SK-N-SH (cell line): ENCODE data around the gene GLCCI1.

ENCODE experiments used
- EP300 ChIP-seq, 2 experiments: IDR thresholded peaks; 2 replicates each; pipeline versions ENCODE4 v1.4.0 to v1.6.1; 2012; ENCODE audit warnings: borderline replicate concordance in 1 of 2, low read depth in 1 of 2, low read length in 1 of 2
- FOSL2 ChIP-seq: IDR thresholded peaks from 2 replicates; pipeline ENCODE4 v1.4.0; 2012; ENCODE audit warnings: low read depth, mild to moderate bottlenecking, moderate library complexity, borderline replicate concordance
- FOXM1 ChIP-seq: IDR thresholded peaks from 2 replicates; pipeline ENCODE4 v1.4.0; 2012; ENCODE audit warnings: low read depth, mild to moderate bottlenecking
- JUND ChIP-seq: IDR thresholded peaks from 2 replicates; pipeline ENCODE4 v1.4.0; 2012
- MAX ChIP-seq: IDR thresholded peaks from 2 replicates; pipeline ENCODE4 v1.4.0; 2012; ENCODE audit warnings: low read depth
- POLR2AphosphoS5 ChIP-seq: IDR thresholded peaks from 2 replicates; pipeline ENCODE4 v1.6.1; 2012; ENCODE audit warnings: low read depth, low read length
- RCOR1 ChIP-seq: fragments of 150-350 bp; IDR thresholded peaks from 2 replicates; pipeline ENCODE4 v1.6.1; 2017; ENCODE audit warnings: antibody characterized with exemption, low read length
- RXRA ChIP-seq: IDR thresholded peaks from 2 replicates; pipeline ENCODE4 v1.4.0; 2012; ENCODE audit warnings: low read depth, mild to moderate bottlenecking, borderline replicate concordance
- SIN3A ChIP-seq: IDR thresholded peaks from 2 replicates; pipeline ENCODE4 v1.6.1; 2012; ENCODE audit warnings: low read depth, mild to moderate bottlenecking, low read length, moderate library complexity, borderline replicate concordance
- TAF1 ChIP-seq: IDR thresholded peaks from 2 replicates; pipeline ENCODE4 v1.6.1; 2012; ENCODE audit warnings: low read depth, mild to moderate bottlenecking, low read length, moderate library complexity, borderline replicate concordance
- YY1 ChIP-seq: IDR thresholded peaks from 2 replicates; pipeline ENCODE4 v1.4.0; 2012; ENCODE audit warnings: low read depth, mild to moderate bottlenecking
- TF ChIP-seq, protein P1 (sequence below): fragments of 200-600 bp; sonication (generic); IDR thresholded peaks from 2 replicates; pipeline ENCODE4 v1.6.1; 2017; ENCODE audit warnings: antibody characterized with exemption, mild to moderate bottlenecking, moderate library complexity
- TF ChIP-seq, protein P2 (sequence below): IDR thresholded peaks from 2 replicates; pipeline ENCODE4 v1.4.0; 2012; ENCODE audit warnings: low read depth, borderline replicate concordance

DNA sequence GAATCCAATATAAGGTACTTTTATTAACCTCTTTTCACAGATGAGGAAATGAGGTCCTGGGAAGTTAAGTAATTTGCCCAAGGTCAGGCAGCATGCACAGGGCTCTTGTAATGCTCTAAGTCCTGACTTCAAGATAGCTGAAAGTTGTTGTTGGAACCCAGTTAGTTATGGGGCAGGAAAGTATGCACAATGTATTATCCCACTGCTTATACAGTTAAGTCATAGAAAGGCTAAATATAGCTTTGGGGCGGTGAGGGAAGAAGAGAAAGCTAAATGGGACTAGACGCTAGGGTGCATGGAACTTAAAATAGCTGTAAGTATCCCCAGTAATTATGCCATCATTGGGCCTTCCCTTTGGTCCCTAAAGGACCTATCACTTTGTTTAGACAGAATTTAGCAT is 9.2 kb downstream of the GLCCI1 start:
- TF ChIP-seq EP300 (IDR thresholded peaks at IDR 0.05; ENCODE audit: borderline replicate concordance in 1 of 2, low read depth in 1 of 2, low read length in 1 of 2) (no peak), RXRA (no peak), POLR2AphosphoS5 (no peak), RCOR1 (no peak), YY1 (no peak), JUND (no peak), TAF1 (no peak), MAX (no peak), SIN3A (no peak), FOXM1 (no peak), FOSL2 (no peak)
- TF ChIP-seq, protein P1, sequence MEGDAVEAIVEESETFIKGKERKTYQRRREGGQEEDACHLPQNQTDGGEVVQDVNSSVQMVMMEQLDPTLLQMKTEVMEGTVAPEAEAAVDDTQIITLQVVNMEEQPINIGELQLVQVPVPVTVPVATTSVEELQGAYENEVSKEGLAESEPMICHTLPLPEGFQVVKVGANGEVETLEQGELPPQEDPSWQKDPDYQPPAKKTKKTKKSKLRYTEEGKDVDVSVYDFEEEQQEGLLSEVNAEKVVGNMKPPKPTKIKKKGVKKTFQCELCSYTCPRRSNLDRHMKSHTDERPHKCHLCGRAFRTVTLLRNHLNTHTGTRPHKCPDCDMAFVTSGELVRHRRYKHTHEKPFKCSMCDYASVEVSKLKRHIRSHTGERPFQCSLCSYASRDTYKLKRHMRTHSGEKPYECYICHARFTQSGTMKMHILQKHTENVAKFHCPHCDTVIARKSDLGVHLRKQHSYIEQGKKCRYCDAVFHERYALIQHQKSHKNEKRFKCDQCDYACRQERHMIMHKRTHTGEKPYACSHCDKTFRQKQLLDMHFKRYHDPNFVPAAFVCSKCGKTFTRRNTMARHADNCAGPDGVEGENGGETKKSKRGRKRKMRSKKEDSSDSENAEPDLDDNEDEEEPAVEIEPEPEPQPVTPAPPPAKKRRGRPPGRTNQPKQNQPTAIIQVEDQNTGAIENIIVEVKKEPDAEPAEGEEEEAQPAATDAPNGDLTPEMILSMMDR: no peak
- TF ChIP-seq, protein P2, sequence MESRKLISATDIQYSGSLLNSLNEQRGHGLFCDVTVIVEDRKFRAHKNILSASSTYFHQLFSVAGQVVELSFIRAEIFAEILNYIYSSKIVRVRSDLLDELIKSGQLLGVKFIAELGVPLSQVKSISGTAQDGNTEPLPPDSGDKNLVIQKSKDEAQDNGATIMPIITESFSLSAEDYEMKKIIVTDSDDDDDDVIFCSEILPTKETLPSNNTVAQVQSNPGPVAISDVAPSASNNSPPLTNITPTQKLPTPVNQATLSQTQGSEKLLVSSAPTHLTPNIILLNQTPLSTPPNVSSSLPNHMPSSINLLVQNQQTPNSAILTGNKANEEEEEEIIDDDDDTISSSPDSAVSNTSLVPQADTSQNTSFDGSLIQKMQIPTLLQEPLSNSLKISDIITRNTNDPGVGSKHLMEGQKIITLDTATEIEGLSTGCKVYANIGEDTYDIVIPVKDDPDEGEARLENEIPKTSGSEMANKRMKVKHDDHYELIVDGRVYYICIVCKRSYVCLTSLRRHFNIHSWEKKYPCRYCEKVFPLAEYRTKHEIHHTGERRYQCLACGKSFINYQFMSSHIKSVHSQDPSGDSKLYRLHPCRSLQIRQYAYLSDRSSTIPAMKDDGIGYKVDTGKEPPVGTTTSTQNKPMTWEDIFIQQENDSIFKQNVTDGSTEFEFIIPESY: no peak
